NCI-H748 treated with DMSO at 0.1 percent for 48 hours (cell line): Measurements from ENCODE around the gene CST3.
"Not testable (repeated sequence)": the region's sequence is repeated elsewhere in the genome, so short reads cannot be mapped to it uniquely, and the experiment has no call there.

Experiments
- DNase-seq: peaks from one replicate; lab custom pipeline; 2025; lab: John Stamatoyannopoulos, UW

The CST3 gene, protein sequence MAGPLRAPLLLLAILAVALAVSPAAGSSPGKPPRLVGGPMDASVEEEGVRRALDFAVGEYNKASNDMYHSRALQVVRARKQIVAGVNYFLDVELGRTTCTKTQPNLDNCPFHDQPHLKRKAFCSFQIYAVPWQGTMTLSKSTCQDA

DNA sequence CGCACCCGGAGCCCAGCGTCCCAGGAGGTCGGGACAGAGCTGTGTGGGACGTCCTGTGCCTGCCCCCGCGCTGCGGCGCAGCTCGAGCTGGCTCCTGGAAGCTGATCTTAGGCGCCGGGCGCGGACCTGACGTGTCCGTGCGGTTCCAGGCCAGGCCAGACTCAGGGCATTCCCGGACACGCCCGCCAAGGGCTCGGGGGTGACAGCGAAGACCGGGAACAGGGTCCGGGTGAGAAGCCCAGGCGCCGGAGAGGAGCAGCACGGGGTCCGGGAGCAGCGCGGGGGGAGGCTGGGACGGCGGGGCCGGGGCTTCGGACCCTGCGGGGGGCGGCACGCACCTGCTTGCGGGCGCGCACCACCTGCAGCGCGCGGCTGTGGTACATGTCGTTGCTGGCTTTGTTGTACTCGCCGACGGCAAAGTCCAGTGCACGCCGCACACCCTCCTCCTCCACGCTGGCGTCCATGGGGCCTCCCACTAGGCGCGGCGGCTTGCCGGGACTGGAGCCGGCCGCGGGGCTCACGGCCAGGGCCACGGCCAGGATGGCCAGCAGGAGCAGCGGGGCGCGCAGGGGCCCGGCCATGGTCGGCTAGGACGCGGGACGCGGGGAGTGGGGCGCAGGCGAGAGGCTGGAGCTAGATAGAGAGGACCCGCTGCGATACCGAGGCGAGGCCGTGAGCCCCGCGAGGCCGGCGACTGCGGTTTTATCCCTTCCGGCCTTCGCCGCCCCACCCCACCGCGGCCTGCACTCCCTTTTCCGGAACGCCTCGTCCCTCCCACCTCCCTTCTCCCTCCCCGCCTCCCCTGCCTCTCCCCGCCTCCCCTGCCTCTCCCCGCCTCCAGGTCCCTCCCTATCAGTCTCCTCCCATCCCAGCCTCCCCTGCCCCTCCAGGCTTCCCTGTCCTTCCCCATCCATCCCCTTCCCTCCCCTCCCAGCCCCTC lies at the start of gene CST3:
CST3 (minus strand) TSS at position 674 of the 940 bp plus-strand sequence; CDS start at position 581, 93 bp downstream.
- peak; percentile 85 for DNase-seq

- DNase-seq, result no peak
These were observed 48.4 kb upstream of the CST3 start for GRCh38 chr20:23686046-23686750.

DNA sequence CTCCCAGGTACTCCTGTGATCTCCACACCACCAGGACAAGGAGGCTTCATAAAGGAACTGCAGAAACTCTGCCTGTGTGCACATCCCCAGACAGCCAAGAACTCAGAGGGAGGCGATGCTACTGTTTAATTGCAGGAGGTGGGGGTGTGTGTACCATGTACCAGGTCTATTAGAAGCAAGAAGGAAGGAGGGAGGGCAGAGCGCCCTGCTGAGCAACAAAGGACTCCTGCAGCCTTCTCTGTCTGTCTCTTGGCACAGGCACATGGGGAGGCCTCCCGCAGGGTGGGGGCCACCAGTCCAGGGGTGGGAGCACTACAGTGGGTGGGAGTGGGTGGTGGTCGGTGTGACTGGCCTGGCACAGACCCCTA lies 47.8 kb upstream of the CST3 start:
- not testable (repeated sequence) for DNase-seq

GRCh38 chr20:23684261-23684660 lies 46.5 kb upstream of the CST3 start:
- DNase-seq, result no peak

DNA sequence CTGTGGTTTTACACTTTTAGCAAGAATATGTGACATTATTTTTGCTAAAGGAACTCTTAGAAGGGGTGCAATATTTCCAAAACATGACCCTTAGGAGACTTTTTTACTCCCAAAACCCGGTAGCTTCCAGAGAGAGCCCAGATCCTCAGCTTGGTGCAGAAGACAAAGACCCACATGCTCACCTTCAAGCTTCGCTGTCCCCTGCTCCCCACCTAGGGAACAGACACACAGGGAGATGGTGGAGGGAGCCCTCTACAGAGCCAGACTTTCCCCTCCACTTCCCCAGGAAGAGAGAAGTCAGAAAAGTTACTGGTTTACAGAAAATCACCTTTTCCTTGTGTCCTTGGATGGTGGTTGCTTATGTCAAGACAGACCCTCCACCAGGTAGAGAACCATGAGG lies 46.1 kb upstream of the CST3 start:
- no peak for DNase-seq

GRCh38 chr20:23683281-23683680 lies 45.5 kb upstream of the CST3 start:
- no peak for DNase-seq

GRCh38 chr20:23680146-23680545 lies 42.4 kb upstream of the CST3 start:
- DNase-seq, result no peak

DNA sequence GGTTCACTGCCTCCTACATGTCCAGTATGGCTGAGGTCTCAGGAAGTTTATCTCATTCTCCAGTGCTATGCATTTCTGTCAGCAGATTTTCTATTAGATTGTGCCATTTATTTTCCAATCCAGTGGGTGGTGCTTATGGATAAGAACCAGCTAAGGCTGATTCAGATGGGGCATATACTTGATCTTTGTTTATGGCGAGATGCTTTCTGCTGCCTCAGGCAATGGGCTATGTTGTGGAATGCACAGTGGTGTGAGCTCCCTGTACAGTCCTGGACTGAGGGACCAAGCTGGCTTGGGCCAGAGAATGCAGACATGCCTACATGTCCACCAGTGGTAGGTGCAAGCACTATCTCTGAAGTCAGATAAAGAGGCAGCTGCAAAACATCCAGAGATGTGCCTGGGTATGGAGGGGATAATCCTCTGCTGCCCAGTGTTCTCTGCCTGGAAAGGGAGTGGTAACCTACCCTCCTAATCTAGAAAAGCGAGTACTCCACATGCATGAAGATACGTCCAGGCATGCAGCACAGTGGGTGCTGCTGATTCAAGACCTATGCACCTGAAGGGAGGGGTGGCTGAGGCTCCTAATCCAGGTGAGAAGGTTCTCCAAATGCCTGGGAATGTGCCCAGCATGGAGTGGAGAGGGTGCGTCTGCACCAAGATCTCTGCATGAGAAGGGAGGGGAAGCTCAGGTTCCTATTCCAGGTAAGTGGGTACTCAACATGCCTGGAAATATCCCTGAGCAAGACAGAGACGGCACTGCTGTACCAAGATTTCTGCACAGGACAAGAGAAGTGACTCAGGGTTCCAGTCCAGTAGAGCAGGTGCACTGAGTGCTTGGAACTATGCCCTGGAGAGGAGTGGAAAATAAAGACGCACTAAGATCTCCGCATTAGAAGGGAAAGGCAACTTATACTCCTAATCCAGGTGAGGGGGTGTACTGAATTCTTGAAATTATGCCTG lies 41.7 kb upstream of the CST3 start:
- no peak for DNase-seq

DNA sequence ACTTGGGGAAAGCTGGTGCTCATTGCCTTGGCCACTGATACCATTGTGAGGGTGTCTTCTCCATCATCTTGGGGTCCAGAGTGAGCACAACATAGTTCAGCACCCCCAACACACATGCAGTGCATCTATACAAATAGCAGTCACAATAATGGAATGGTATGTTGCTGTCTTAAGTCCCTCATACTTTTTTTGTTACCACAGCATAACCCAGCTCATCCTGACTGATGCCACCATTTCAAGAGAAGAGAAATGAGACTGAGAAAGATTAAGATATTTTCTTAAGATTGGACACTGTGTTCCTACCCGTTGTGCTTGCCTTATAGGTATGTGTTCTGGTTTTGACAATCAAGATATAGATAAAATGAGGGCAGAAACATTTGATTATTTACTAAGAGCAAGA lies 35.5 kb upstream of the CST3 start:
- DNase-seq, result no peak

GRCh38 chr20:23672158-23672557 lies 34.4 kb upstream of the CST3 start:
- no peak for DNase-seq

DNA sequence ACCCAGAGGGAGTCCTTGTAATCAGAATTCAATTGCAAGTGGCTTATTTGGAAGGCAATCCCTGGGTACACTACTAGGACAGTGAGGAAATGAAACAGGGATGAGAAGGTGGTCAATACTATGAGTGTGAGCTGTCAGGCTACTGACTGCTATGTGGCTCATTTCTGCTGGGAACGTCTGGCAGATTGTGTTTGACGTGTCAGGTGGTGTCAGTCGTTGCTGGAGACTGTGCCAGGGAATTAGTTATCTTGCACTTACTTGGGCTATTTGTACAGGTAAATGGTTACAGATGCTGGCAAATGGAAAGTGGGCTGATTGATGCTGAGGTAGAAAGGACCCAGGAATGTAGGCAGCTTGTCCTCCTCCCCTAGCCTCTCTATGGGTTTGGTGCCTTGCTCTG lies 33.7 kb upstream of the CST3 start:
- no peak for DNase-seq

DNA sequence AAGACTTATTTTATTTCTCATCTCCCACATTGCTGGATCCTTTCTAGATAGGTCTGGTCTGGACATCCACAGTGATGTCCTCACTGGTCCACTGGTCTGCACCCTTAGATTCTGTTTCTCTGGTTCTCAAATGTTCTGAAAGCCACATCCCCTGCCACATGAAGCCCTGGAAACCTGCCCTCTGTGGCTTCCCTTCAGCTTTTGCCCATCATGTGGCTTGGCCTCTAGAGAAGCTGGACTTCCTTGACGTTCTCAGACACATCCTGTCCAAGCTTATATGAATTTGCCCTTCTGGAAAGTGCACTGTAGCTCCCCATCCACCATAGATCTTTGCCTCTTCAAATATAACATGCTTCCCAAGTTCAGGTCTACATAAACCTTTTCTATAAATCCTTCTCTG lies 32.6 kb upstream of the CST3 start:
- no peak for DNase-seq

DNA sequence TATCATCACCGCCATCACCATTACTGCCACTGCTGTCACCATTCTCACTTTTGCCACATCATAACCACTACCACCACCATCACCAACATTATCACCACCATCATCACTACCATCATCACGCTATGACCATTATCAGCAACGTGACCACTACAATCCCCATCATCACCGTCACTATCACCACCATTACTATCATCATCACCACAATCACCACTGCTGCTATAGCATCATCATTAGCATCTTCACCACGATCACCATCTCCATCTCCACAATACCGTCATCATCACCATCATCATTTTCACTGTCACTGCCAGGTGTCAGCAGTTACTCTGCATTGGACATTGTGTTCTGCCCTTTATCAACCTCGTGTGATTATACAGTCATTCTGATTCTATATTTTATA lies 32.1 kb upstream of the CST3 start:
- no peak for DNase-seq

- DNase-seq, result no peak
These were observed 31.6 kb upstream of the CST3 start for GRCh38 chr20:23669327-23669726.

DNA sequence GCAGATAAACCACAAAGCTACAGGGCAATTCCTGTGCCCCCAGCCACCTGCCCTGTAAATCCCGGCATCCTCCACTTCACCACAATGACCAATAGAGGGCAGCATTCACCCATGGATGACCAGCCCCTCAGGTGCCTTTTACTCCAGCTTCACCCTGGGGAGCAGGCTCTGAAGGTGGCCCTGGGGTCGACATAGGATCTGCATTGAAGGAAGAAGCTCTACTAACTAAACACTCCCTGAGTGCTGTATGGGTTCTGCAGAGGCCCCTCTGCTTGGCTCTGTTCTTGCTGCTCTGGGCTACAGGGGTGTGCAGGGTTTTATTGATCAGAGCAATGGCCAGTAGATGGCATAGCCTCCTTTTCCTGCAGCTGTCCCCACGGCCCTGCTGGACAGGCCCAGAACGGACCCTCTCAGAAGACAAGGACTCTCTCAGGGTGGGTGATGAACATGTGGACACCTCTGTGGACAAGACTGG lies 30.8 kb upstream of the CST3 start:
- peak; percentile 69 for DNase-seq

DNA sequence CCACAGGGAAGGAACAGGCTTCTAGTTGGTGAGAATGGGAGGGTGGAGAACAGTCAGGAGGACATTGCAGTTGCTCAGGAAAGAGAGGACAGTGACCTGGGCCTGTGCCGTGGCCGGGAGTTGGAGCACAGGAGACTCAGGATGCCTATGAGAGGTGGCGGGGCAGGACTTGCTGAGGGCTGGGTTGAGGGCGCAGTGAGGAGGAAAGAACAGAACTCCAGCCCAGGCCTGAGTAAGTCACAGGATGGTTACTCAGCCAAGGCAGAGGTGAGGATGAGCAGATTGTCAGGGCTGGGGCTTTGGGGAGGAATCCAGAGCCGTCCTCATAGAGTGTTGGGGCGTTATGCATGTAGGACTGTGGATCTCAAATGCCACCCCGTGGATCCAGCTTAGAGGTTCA lies 29.9 kb upstream of the CST3 start:
- no peak for DNase-seq

DNA sequence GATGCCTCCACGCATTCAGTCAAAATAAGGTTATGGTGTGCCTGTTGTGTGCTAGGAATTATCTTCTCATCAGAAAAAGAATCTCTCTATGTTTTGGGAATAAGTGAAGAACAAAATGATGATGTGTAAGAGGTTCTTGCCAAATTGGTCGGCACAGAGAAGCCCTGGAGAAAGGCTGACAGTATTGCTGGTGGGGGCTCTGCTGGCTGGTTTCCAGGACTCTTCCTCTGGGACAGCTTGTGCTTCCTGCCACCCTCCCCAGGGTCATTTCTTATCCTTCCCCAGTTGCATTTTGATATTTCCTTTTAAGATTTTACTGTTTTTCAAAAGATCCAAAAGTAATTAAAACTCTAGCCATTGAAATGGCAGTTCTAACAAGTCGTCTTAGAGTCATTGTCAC lies 28.9 kb upstream of the CST3 start:
- DNase-seq, result no peak

DNA sequence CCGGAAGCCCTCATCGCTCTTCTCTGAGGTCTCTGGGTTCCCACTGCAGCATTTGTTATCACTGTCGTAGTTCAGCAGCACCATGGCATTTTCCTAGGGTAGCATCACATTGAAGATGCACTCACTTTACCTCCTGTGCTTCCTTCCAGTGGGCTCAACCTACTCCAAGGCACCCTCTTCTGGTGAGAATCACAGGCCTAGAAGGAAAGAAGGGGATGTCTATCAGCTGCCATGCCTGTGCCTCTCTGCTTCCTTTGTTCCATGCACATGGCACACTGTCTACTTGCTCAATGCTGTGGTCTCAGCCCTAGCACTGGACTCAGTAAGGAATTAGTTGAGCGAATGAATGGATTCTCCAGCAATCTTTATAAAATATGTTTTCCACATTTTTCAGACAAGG lies 28.4 kb upstream of the CST3 start:
- DNase-seq, result no peak

DNA sequence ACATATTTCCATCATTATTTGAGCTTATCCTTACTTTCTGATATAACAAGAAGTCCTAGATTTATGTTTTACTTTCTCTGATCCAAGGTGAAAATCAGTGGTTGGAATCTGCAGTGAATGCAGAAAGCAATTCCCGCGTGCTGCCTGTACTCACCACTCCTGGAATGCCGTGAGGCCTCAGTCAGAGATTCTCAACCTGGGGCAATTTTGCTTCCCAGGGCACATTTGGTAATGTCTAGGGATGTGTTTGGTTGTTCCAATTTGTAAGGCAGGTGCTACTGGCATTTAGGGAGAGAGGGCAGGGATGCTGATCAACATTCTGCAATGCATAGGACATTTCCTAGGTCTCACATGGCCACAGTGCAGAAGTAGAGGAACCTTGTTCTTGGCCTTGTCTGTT lies 27.2 kb upstream of the CST3 start:
- DNase-seq, result no peak

GRCh38 chr20:23664046-23664445 lies 26.3 kb upstream of the CST3 start:
- DNase-seq, result not testable (repeated sequence)

GRCh38 chr20:23663180-23663579 lies 25.4 kb upstream of the CST3 start:
- no peak for DNase-seq
